SJSA1 (cell line): ENCODE measurements around the gene CYS1. TPM values are rescaled to one million over a fixed set of nuclear protein-coding genes. Genes with fewer than 3 reads are reported as not detected.

Experiments
- DNase-seq, 2 experiments: peaks; one replicate each; pipeline ENCODE4 v3.0.0-alpha.2; 2015 to 2020; ENCODE audit warnings: low spot score in 2 of 2, low read depth in 1 of 2
- H3K27ac ChIP-seq: fragments of 250-450 bp; sonication (Bioruptor Pico); 2 replicates; pipeline ENCODE4 v1.5.1; 2020; ENCODE audit warnings: mild to moderate bottlenecking, moderate library complexity
- H3K27me3 ChIP-seq: fragments of 250-450 bp; sonication (Bioruptor Pico); replicated peaks from 2 replicates; pipeline ENCODE4 v1.5.1; 2020; ENCODE audit warnings: mild to moderate bottlenecking, moderate library complexity
- H3K36me3 ChIP-seq: fragments of 250-450 bp; sonication (Bioruptor Pico); 2 replicates; pipeline ENCODE4 v1.5.1; 2020; ENCODE audit warnings: mild to moderate bottlenecking
- H3K4me1 ChIP-seq: fragments of 250-450 bp; sonication (Bioruptor Pico); replicated peaks from 2 replicates; pipeline ENCODE4 v1.6.1; 2021; ENCODE audit warnings: mild to moderate bottlenecking
- H3K4me3 ChIP-seq: fragments of 250-450 bp; sonication (Bioruptor Pico); 2 replicates; pipeline ENCODE4 v1.5.1; 2020; ENCODE audit warnings: mild to moderate bottlenecking
- H3K9me3 ChIP-seq: fragments of 250-450 bp; sonication (Bioruptor Pico); replicated peaks from 2 replicates; pipeline ENCODE4 v1.5.1; 2020; ENCODE audit warnings: mild to moderate bottlenecking
- total RNA-seq: library from RNA; depleted of rRNA; stranded (reverse); fragments of >200 nt; shearing (Covaris generic); gene quantifications from 2 replicates; pipeline ENCODE4 v1.2.3, GENCODE V29; 2014

The CYS1 gene
- total RNA-seq, 1 experiment from 2014 or later, result 21.3 TPM

GRCh38 chr2:10059552-10060335 is 20.5 kb downstream of the CYS1 start:
- Histone ChIP-seq H3K9me3 (no peaks in the 10 kb centered on the region), H3K4me3 (no peak overlapping the region), H3K27me3 (no peaks in the 10 kb centered on the region), H3K4me1 (peaks cover 18% of the 10 kb centered on the region), H3K27ac (no peak overlapping the region), H3K36me3 (peaks cover 6% of the 10 kb centered on the region)
- DNase-seq, result no peak

GRCh38 chr2:10059016-10059351 is 21.2 kb downstream of the CYS1 start:
- no peak for DNase-seq
- Histone ChIP-seq H3K9me3 (no peaks in the 10 kb centered on the region), H3K4me3 (no peak overlapping the region), H3K27me3 (no peaks in the 10 kb centered on the region), H3K27ac (no peak overlapping the region), H3K36me3 (peaks cover 13% of the 10 kb centered on the region), H3K4me1 (peaks cover 18% of the 10 kb centered on the region)

GRCh38 chr2:10058251-10059015 is 21.8 kb downstream of the CYS1 start:
- Histone ChIP-seq H3K27ac (no peak overlapping the region), H3K4me1 (peaks cover 18% of the 10 kb centered on the region), H3K36me3 (peaks cover 19% of the 10 kb centered on the region), H3K27me3 (no peaks in the 10 kb centered on the region), H3K4me3 (no peak overlapping the region), H3K9me3 (no peaks in the 10 kb centered on the region)
- no peak for DNase-seq

- no peaks in the 10 kb centered on the region for H3K27me3 ChIP-seq
- peak overlapping the region; percentile 3; the same call in 1 of the 2 replicates for H3K4me3 ChIP-seq
- peaks cover 27% of the 10 kb centered on the region for H3K36me3 ChIP-seq
- peaks cover 18% of the 10 kb centered on the region for H3K4me1 ChIP-seq
- peak in 1 of 2 experiments; percentile 65 for DNase-seq
- peak overlapping the region; percentile 21; the same call in 1 of the 2 replicates for H3K27ac ChIP-seq
- no peaks in the 10 kb centered on the region for H3K9me3 ChIP-seq
Measured at GRCh38 chr2:10057231-10058107, 22.7 kb downstream of the CYS1 start.

- Histone ChIP-seq H3K9me3 (no peaks in the 10 kb centered on the region), H3K4me1 (peaks cover 18% of the 10 kb centered on the region), H3K36me3 (peaks cover 36% of the 10 kb centered on the region), H3K4me3 (no peak overlapping the region), H3K27ac (no peak overlapping the region), H3K27me3 (no peaks in the 10 kb centered on the region)
- no peak for DNase-seq
Measured at GRCh38 chr2:10056439-10056838, 23.8 kb downstream of the CYS1 start.

- Histone ChIP-seq H3K27ac (no peak overlapping the region), H3K4me3 (no peak overlapping the region), H3K27me3 (no peaks in the 10 kb centered on the region), H3K4me1 (peaks cover 18% of the 10 kb centered on the region), H3K9me3 (no peaks in the 10 kb centered on the region), H3K36me3 (peaks cover 38% of the 10 kb centered on the region)
- no peak for DNase-seq
Measured at GRCh38 chr2:10054976-10055375, 25.2 kb downstream of the CYS1 start.

- no peaks in the 10 kb centered on the region for H3K9me3 ChIP-seq
- no peak overlapping the region for H3K27ac ChIP-seq
- no peak overlapping the region for H3K4me3 ChIP-seq
- peaks cover 43% of the 10 kb centered on the region for H3K36me3 ChIP-seq
- no peak for DNase-seq
- no peaks in the 10 kb centered on the region for H3K27me3 ChIP-seq
- H3K4me1 ChIP-seq, result peaks cover 18% of the 10 kb centered on the region
Measured at GRCh38 chr2:10054424-10054823, 25.8 kb downstream of the CYS1 start.

- H3K9me3 ChIP-seq, result no peaks in the 10 kb centered on the region
- H3K36me3 ChIP-seq, result peaks cover 50% of the 10 kb centered on the region
- H3K4me3 ChIP-seq, result no peak overlapping the region
- H3K27me3 ChIP-seq, result no peaks in the 10 kb centered on the region
- no peak for DNase-seq
- no peak overlapping the region for H3K27ac ChIP-seq
- peaks cover 18% of the 10 kb centered on the region for H3K4me1 ChIP-seq
Measured at GRCh38 chr2:10053351-10053750, 26.9 kb downstream of the CYS1 start.

GRCh38 chr2:10052216-10052615 is 28.0 kb downstream of the CYS1 start:
- peaks cover 59% of the 10 kb centered on the region for H3K36me3 ChIP-seq
- no peak for DNase-seq
- H3K27me3 ChIP-seq, result no peaks in the 10 kb centered on the region
- no peaks in the 10 kb centered on the region for H3K9me3 ChIP-seq
- H3K4me1 ChIP-seq, result peaks cover 9% of the 10 kb centered on the region
- no peak overlapping the region for H3K4me3 ChIP-seq
- H3K27ac ChIP-seq, result no peak overlapping the region

- peak in 1 of 2 experiments; percentile 50 for DNase-seq
- Histone ChIP-seq H3K36me3 (peaks cover 62% of the 10 kb centered on the region), H3K4me3 (no peak overlapping the region), H3K9me3 (peaks cover 5% of the 10 kb centered on the region), H3K4me1 (peaks cover 8% of the 10 kb centered on the region), H3K27ac (no peak overlapping the region), H3K27me3 (no peaks in the 10 kb centered on the region)
Measured at GRCh38 chr2:10048501-10049171, 31.6 kb downstream of the CYS1 start.

- H3K4me1 ChIP-seq, result peaks cover 11% of the 10 kb centered on the region
- H3K27ac ChIP-seq, result no peak overlapping the region
- no peak overlapping the region for H3K4me3 ChIP-seq
- H3K27me3 ChIP-seq, result no peaks in the 10 kb centered on the region
- peaks cover 7% of the 10 kb centered on the region for H3K9me3 ChIP-seq
- peaks cover 56% of the 10 kb centered on the region for H3K36me3 ChIP-seq
- DNase-seq, result no peak
Measured at GRCh38 chr2:10047616-10048500, 32.4 kb downstream of the CYS1 start.

GRCh38 chr2:10046931-10047330 is 33.3 kb downstream of the CYS1 start:
- H3K36me3 ChIP-seq, result peaks cover 48% of the 10 kb centered on the region
- peaks cover 7% of the 10 kb centered on the region for H3K9me3 ChIP-seq
- H3K27me3 ChIP-seq, result no peaks in the 10 kb centered on the region
- peaks cover 16% of the 10 kb centered on the region for H3K4me1 ChIP-seq
- DNase-seq, result no peak
- H3K27ac ChIP-seq, result no peak overlapping the region
- H3K4me3 ChIP-seq, result no peak overlapping the region
